Stimulated activated CD8-positive, alpha-beta memory T cell treated with anti-CD3 and anti-CD28 coated beads, Interleukin-4, amount 100 ng/mL, for 24 hours (primary cell): ENCODE results near the gene SAP25.

Source experiments
- DNase-seq: peaks from one replicate; pipeline ENCODE4 v3.0.0-alpha.2; 2020; ENCODE audit warnings: low read depth

SAP25 gene

DNA sequence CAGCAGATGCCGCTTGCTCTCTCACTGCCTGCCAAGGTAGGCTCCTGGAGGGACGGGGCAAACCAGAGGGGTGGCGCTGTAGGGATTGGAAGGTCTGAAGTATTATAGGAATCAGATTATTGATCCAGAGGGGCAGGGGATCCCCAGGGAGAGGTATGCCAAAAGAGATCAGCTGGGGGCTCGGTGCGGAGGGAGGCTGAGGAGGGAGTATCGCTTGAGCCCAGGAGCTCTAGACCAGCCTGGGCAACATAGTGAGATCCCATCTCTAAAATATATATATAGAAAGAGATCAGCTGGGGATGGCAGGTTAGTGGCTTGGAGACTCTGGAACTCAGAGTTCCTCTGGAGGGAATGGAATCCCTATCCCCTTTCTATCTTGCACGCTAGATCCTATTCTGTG is 21.5 kb upstream of the SAP25 start:
- no peak for DNase-seq

DNA sequence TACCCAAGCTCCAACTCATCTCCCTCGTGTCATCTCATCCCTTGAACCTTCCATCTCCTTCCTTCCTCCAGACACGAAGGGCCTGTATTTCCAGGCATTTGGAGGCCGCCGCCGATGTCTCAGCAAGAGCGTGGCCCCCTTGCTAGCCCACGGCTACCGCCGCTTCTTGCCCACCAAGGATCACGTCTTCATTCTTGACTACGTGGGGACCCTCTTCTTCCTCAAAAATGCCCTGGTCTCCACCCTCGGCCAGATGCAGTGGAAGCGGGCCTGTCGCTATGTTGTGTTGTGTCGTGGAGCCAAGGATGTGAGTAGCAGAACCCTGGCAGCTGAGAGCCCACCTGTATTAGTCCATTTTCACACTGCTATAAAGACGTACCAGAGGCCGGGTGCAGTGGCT is 17.9 kb upstream of the SAP25 start:
- no peak for DNase-seq

DNA sequence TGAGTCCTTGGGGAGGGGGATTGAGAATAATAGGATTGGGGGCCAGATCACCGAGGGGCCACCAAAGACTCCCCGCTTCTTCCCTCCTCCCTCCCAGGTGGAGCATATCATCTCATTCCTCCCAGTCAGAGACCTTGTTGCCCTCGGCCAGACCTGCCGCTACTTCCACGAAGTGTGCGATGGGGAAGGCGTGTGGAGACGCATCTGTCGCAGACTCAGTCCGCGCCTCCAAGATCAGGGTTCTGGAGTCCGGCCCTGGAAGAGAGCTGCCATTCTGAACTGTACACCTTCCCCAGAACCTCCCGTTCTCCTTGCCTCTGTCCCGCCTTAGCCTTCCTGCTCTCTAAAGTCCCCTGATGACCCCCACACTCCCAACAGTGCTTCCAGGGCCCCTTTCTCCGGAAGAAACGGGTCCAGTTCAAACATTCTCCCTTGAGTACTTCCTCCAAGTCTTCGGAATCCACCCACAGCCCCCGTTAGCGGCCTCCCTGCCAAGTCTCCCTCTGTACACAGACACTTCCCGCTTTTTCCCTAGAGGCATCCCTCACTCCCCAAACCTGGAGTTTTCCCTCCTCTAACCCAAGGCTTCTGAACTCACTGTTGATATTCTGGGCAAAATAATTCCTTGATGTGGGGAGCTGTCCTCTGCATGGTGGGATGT is 16.5 kb upstream of the SAP25 start:
- DNase-seq = no peak

DNA sequence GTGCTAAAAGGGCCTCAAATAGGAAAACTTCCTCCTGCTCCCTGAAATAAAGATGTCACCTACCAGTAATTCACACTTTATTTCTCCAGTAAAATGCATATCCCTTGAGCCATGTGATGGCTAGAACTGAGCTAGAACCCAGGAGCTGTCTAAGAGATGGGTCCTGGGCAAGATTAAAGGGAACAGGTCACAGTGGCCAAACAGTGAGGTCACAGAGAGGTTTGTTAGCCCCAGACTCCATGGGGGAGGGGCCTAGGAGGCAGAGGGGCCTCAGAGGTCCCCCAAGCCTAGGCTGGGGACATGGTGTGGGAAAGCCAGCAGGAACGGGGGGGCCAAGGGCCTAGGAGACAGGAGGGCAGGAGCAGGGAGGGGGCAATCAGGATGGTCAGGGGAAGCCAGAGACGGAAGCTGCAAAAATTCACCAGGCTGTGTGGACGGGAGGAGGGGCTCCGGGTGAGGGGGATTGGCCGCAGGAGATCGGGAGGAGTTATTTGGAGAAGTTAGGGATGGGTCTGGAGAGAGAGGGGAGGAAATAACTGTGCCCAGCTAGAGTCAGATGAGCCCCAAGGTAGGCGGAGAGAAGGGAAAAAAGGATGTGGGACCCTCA is 15.7 kb upstream of the SAP25 start:
- DNase-seq = no peak

DNA sequence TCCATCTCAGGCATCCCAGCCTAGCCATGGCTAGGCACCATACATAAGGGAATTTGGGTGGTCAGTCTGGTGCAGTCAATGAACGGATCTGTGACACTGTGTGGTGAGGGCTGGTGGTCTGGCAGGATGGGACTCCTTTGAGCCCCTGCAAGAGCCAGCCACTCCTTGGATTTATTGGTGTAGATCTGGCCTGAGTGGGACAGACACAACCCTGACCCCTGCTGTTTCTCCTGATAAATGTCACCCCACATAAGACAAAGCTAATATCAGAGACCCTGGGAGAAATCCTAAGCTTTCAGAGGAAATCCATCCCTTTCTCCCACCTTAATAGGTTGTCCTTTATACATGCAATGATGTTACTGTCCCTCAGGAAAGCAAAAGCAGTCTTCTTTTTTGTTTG is 14.7 kb upstream of the SAP25 start:
- no peak for DNase-seq

DNA sequence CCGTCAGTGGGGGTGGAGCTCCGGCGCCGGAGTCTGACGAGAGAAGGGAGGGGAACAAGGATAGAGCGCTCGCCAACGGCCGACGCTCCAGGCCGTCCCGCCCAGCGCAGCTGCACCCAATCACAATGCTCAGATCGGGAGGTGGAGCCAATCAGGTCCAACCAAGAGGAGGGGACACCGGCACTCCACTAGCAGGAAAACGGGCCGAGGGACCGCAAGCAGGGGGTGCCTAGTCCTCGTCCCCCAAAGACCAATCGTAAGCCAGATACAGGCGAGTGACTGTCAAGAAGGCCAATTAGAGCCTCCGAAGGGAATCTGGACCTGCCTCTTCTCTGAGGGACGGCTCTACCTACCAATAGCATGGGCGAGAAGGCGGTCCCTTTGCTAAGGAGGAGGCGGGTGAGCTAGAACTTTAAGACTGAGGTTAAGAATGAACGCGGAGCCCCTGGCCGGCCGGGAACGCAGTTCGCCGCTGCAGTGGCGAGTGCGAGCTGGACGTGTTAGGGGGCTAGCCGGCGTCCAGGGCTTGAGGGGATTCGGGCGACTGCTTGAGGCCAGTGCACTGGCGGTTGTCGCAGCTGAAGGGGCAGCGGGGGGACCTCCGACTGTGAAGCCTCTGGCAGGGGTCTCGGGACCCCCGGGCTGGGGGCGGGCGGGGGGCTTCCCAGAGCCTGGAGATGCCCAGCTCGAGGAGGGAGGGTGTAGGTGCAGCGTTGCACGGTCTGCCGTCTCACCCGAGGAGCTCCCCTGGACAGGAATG is 12.7 kb upstream of the SAP25 start, which contains the start of gene FBXO24:
TSS of gene FBXO24 (plus strand) at position 63 of the 760 bp plus-strand sequence. CDS start at position 361, 298 bp downstream.
- DNase-seq = peak; percentile 99

DNA sequence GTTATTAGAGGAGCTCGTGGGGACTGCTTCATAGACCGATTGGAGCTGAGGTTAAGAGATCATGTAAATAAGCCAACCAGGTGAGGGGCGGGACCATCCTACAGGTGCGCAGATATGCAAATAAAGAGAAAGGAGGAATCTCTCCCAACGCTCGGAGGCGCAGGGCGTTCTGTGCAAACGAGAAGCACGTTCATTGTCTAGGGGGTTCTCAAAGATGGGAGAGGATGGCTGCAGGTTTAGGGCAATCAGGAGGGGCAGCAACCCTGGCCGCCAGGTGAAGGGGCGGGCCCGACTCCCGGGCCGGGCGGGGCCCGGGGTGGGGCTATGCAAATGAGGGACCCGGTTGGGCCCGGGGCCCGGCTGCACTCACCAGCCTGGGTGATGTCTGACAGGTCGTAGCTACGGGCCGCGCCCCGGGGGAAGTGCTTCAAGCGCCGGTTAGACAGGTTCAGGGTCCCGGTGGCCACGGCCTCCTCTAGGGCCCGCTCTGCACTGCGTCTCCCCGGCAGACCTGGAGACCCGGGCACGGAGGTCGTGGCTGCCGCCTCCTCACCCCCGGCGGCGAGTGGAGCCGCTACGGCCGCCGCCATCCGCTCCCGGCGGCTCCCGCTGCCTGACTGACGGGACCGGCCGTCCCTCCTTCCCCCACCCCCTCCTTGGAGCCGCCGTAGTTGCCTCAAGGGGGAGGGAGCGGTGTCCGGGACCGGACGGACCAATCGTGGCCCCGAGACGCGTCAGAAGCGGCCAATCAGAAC is 12.0 kb upstream of the SAP25 start, which contains the start of gene LRCH4:
TSS of gene LRCH4 (minus strand) at position 619 of the 755 bp plus-strand sequence. CDS start at position 590, 29 bp downstream.
- DNase-seq = peak; percentile 41

DNA sequence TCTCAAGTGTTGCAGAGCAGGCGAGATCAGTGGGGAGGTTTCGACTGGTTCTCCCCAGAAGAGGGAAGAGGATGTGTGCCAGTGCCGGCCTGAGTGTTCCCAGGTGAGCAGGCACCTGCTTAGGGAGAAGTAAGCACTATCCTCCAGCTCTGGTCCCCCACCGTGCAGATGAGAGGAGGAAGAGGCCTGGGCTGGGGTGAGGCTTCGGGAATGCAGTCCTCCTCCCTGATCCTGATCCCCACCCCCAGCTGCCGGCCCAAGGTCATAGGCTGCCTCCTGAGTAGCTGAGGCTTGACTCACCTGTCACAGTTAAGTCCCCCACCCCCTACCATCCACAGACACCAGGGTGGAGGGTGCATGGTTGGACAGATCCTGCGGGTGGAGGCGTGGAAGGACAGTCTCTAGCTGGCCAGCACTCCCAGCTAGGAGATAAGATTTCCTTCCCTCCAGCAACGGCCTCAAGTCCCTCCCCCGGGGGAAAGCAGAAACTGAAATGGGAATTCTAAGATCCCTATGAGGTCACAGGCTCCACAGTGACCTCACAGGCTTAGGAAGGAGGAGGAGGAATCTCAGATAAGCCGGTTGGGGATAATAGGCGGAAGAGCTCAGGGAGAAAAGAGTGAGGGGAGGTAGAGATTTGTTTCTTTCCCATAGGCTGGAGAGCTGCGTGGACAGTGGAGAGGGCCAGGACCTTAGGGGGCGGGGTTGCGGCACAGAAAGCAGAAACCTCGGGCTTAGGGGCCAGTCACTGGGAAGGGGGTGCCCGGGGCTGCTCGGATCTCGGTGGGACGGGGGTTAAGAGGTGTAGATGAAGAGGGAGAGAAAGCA is 11.2 kb upstream of the SAP25 start:
- DNase-seq = no peak

DNA sequence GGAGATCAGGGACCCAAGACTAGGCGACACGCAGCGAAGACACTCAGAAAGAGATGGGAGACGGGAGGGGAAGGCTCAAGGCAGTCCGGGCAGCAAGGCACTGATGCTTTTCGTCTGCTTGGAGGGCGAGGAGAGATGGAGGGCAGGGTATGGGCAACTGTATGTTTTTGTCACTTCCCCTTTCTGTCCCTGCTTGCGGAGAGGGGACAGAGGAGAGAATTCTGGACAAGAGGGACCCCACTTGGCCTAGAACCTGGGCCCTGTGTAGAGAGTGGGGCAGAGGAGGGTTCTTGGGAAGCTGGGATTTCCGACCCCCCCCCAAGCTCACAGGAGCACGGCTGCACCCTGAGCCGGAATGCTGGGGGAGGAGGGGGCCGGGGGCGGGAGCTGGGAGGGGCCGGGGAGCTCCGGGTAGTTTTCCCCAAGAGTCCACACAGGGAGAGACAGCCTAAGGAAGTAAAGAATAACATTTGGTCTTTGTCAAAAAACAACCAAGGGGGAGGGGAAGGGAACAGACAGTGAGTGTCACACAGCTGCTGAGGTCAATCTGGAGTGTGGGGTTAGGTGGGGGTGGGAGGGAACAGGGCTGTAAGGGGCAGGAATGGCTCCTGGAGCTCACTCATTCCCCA is 10.5 kb upstream of the SAP25 start:
- DNase-seq = no peak

DNA sequence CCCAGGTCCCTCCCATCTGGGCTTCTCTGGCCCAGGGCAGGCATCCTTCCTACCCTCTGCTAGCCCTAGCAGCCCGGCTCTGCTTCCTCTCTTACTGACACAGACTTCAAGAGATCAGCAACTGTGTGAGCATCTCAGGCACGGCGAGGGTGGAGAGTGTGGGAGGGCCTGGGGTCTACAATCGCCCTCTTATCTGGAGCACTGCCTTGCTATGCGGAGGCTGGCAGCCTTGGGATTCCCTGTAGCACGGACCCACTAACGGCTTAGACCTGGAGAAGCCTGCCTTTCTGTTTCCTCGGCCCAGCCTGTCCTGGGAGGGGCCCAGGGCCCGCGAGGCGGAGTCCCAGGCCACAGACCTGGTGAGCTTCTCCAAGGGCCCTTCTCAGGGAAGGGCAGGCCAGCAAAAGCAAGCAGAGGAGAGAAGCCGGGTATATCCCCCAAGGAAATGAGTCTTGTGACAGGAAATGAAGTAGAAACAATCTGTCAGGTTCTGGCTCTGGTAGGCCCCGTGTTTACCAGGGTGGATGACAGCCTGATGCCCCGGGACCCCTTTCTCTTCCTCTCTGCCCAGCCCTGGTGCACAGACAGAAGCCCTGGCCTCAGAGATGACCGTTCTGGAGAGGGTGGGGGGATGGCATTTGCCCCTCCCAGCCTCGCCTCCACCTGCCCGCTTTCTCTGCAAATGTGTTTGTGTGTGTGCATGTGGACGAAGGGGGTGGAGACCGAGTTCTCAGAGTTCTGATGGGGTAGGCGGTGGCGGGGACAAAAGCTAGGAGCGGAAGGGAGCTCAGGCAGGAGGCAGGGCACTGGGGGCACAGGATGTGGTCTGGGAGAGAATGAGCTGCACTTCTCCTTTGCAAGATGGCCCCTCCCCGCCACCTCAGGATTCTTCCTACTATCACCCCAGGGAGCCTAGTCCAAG is 9.7 kb upstream of the SAP25 start:
- peak; percentile 62 for DNase-seq

DNA sequence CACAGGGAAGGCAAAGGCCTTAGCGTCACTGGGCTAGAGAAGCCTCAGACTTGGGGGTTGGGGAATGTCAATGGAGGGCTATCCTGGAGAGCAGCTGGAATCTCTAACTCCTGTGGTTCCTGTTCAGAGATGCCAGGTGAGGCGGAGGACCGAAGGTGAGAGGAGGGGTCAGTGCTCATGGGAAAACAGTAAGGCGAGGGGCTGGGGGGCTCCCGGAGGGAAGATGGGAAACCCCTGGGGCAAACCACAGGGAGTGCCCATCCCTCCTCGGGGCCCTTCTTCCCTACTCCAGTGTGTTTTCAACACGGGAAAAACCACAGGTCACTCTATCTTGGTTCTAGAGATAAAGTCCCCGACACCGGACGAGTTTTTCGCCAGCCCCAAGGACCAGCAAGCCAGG is 8.9 kb upstream of the SAP25 start:
- no peak for DNase-seq

DNA sequence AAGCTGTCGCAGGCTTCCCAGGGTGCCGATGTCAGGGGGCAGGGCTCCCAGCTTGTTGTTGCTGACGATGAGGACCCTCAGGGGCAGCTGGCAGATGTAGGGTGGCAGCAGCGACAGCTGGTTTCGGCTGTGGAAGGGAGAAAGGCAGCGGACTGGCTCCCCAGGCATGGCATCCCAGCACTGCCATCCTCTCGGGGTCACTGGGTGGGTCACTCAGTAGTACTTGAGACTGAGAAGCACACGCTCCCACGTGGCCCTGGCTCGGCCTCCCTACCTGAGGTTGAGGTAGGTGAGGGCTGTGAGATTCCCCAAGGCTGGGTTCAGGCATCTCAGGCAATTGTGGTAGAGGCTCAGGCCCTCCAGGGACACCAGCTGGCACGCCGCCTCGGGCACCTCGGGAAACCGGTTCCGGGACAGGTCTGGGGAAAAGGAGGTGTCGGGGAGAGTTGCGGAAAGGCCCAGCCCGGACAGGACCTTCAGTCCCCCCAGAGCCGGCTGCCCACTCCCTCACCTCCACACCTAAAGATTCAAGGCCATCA is 8.4 kb upstream of the SAP25 start:
- DNase-seq = no peak

DNA sequence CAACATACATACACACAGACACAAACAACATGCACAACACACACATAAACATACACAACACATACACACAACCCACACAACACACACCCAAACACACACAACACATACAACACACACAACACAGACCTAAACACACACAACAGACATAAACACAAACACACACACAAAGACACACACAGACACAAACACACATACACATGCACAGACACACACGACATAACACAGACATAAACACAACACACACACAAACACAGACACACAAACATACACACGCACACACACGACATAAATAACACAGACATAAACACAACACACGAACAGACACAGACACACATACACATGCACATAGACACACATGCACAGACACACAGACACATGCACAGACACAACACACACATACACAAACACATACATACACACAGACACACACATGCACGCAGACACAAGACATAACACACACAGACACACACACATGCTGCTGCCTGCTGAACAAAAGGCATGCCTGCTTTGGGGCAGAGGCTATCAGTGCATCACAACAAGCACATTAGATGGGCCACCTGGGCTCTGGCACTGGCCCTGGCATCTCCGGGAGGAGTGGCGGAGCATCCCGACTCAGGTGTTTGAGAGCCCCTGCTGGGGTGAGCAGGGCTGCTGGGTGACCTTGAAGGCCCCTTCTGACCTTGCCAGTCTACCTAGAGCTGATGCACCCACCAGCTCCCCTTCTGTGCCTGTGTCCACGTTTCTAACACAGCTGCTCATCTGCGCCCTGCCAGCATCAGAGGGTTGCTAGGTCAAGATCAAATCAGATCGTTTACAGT is 7.0 kb upstream of the SAP25 start:
- DNase-seq = no peak

DNA sequence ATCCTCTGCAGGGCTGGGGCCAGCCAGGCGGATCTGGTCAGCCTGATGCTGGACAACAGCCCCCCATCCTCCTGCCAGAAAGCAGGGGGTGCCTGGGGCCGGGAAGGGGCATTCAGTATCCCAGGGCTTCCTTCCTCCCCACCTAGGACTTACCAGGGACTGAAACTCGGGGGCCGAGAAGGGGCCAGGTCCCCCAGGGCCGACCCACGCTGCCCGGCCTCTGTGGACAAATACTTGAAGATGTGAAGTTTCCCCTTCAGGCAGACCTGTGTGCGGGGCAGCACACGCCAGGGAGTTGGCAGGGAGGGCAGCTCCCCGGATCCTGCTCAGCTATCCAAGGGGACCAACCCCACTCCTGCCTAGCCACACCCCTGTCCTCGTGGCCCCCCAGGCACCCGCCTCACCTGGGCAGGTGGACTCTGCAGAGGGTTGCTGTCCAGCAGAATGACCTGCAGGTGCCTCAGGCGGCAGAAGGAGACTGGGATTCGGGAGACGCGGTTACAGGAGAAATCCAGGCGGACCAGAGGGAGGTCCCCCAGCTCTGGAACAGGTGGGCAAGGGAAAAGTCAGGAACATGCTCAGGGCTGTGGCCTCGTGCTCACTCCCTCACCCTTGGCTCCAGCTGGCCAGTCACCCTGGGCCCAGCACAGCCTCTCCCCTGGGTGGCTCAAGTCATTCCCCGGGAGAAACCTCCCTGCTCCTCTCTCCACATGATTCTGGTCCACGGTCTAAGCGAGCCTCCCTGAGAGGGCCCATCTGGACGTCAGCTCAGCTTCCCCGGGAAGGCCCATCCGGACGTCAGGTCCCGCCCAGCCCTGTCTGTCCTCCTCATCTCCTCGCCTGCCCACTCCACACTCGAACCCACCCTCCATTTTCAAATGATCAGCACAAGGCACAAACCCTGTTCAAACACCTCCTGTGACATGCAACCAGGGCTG is 4.8 kb upstream of the SAP25 start:
- DNase-seq = no peak

DNA sequence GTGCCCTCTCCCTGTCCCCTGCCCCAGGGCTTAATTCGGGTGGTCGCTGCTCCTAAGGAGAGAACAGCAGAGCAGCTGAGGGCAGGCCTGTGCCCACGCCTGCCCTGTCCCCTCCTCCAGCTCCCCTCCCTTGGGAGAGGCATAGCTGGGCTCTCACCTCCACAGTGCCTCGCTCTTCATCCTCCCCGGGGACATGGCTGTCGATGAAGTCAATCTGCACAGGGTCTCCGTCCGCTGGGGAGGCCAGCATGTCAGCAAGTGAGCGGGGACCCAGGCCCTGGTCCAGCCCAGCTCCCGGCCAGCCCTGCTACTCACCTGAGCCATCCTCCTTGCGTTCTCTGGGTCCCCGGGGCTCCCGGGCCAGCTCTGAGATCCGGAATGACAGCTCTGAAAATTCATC is 3.8 kb upstream of the SAP25 start:
- no peak for DNase-seq

DNA sequence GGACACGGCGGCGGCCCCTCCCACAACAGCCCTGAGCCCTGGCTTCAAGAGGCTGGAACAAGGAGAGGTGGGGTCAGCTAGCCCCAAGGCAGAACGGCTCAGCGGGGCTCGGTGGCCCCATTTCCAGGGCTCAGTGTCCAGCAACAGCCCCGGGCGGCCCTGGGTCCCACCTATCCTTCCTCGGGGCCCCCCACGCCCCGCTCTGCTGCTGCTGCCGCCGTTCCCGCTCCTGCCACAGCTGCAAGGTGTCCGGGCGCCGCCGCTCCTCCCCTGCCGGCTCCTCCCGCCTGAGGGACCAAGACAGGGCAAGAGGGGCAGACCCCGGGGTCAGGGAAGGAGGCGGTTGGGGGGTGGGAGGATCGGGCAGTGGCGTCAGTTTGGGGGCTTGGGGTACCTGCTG is 3.4 kb upstream of the SAP25 start:
- DNase-seq = no peak

DNA sequence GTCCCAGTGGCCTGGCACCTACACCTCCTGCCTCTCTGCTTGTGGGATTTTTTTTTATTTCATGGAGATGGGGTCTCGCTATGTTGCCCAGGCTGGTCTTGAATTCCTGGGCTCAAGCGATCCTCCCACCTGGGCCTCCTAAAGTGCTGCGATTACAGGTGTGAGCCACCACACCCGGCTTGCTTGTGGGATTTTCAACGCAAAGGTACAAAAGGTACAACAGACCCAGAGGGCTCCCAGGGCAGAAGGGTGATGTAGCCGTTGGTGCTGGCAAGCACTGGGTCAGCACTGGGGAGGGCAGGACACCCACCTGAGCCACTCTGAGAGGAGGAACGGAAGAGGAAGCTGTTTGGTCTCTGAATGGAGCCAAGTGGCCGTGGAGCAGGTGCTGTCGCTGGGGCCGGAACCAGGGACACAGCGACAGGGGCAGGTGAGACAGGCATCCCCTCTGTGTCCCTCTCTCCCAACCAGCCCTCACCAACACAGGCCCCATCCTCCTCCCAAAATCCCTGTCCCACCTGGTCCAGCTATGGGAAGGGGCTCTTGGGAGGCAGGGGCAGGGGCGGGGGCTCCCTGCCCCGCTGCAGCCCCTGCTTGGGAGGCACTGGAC is 2.8 kb upstream of the SAP25 start:
- no peak for DNase-seq
